B cell (primary cell): ENCODE measurements around the gene ARMC10. TPM values are rescaled to one million over a fixed set of nuclear protein-coding genes. Genes with fewer than 3 reads are reported as not detected.

Experiments used
- ATAC-seq: fragments of 200-7000 bp; cut with Tn5 transposase; one replicate; pipeline ENCODE4 v1.10.0; 2021; ENCODE audit warnings: low read depth, mild to moderate bottlenecking, moderate number of reproducible peaks, moderate library complexity
- CTCF ChIA-PET: fragments of 350-600 bp; sonication (Branson Sonifier 250); formaldehyde crosslinking; loops from one replicate; lab custom pipeline; 2021; ENCODE audit warnings: antibody characterized with exemption, inconsistent platforms; lab: Charles Lee
- POLR2A ChIA-PET: fragments of 350-600 bp; sonication (Branson Sonifier 250); formaldehyde crosslinking; loops from one replicate; lab custom pipeline; 2021; ENCODE audit warnings: antibody characterized with exemption; lab: Charles Lee
- DNase-seq: peaks from one replicate; pipeline ENCODE4 v3.0.0; 2013
- H2AFZ ChIP-seq: 2 replicates; pipeline ENCODE4 v1.6.1; 2012; ENCODE audit warnings: mild to moderate bottlenecking, low read depth, low read length; ENCODE audit not compliant: insufficient read depth, poor library complexity, severe bottlenecking
- H3K27ac ChIP-seq, 2 donors: 1 replicate in 1 of 2; 2 replicates in 1 of 2; pipeline ENCODE4 v1.5.1; 2012 to 2013; ENCODE audit warnings: low read length in 2 of 2, mild to moderate bottlenecking in 2 of 2, moderate library complexity in 1 of 2
- H3K27me3 ChIP-seq, 4 experiments: fragments of 200-600 bp in 1 of 4; sonication (generic) in 1 of 4; replicated peaks in 1 of 4; 1 replicate in 2 of 4; 2 replicates in 2 of 4; pipeline versions ENCODE4 v1.6.1 to v1.7.0; 2013 to 2016; ENCODE audit warnings: low read length in 3 of 4, mild to moderate bottlenecking in 2 of 4, mixed read lengths in 1 of 4, moderate library complexity in 1 of 4; ENCODE audit not compliant: insufficient read depth in 4 of 4, control insufficient read depth in 3 of 4; ENCODE audit errors: control extremely low read depth in 1 of 4
- H3K36me3 ChIP-seq, 2 experiments: replicated peaks in 1 of 2; 1 replicate in 1 of 2; 2 replicates in 1 of 2; pipeline versions ENCODE4 v1.6.1 to v1.7.1; 2013; ENCODE audit warnings: low read length in 1 of 2; ENCODE audit not compliant: insufficient read depth in 2 of 2, control insufficient read depth in 1 of 2; ENCODE audit errors: control extremely low read depth in 1 of 2, extremely low read depth in 1 of 2
- H3K4me1 ChIP-seq, 2 donors: fragments of 200-600 bp in 1 of 2; sonication (generic) in 1 of 2; 1 replicate in 1 of 2; 2 replicates in 1 of 2; pipeline versions ENCODE4 v1.5.1 to v1.6.1; 2013 to 2017; ENCODE audit warnings: low read length in 2 of 2; ENCODE audit not compliant: control insufficient read depth in 2 of 2, insufficient read depth in 2 of 2
- H3K4me2 ChIP-seq: replicated peaks from 2 replicates; pipeline ENCODE3; 2012; ENCODE audit warnings: mild to moderate bottlenecking, low read depth, low read length; ENCODE audit not compliant: poor library complexity, severe bottlenecking
- H3K4me3 ChIP-seq, 5 experiments: fragments of 200-600 bp in 1 of 5; sonication (generic) in 1 of 5; 1 replicate in 3 of 5; 2 replicates in 2 of 5; pipeline versions ENCODE4 v1.5.1 to v1.7.0; 2011 to 2016; ENCODE audit warnings: low read length in 4 of 5, mild to moderate bottlenecking in 4 of 5, low read depth in 2 of 5, control low read depth in 1 of 5, moderate library complexity in 1 of 5; ENCODE audit not compliant: insufficient read depth in 1 of 5; ENCODE audit errors: control extremely low read depth in 1 of 5, extremely low read depth in 1 of 5
- H3K79me2 ChIP-seq: fragments of 200-600 bp; sonication (generic); one replicate; pipeline ENCODE4 v1.6.0; 2016; ENCODE audit warnings: low read length; ENCODE audit not compliant: control insufficient read depth, insufficient read depth
- H3K9ac ChIP-seq: fragments of 200-600 bp; sonication (generic); 2 replicates; pipeline ENCODE4 v1.6.1; 2017; ENCODE audit warnings: mild to moderate bottlenecking, low read length, moderate library complexity
- H3K9me3 ChIP-seq, 3 donors: one replicate each; pipeline versions ENCODE4 v1.6.1 to v1.7.1; 2013; ENCODE audit warnings: low read length in 2 of 3; ENCODE audit not compliant: control insufficient read depth in 2 of 3, insufficient read depth in 1 of 3; ENCODE audit errors: control extremely low read depth in 1 of 3
- H4K20me1 ChIP-seq: 2 replicates; pipeline ENCODE4 v1.6.0; 2012; ENCODE audit warnings: mild to moderate bottlenecking, low read length; ENCODE audit not compliant: insufficient read depth, control insufficient read depth, poor library complexity, severe bottlenecking
- H3K27ac Mint-ChIP-seq: one replicate; pipeline ENCODE4 v1.8.0; 2021; ENCODE audit warnings: mixed read lengths
- H3K27me3 Mint-ChIP-seq: one replicate; pipeline ENCODE4 v1.8.0; 2021; ENCODE audit warnings: mixed read lengths
- H3K4me1 Mint-ChIP-seq: one replicate; pipeline ENCODE4 v1.8.0; 2021; ENCODE audit warnings: mixed read lengths
- H3K4me3 Mint-ChIP-seq: one replicate; pipeline ENCODE4 v1.8.0; 2021; ENCODE audit warnings: mixed read lengths
- H3K9me3 Mint-ChIP-seq: one replicate; pipeline ENCODE4 v1.8.0; 2022; ENCODE audit warnings: mixed read lengths; ENCODE audit not compliant: insufficient read depth
- EZH2 ChIP-seq: IDR thresholded peaks from 2 replicates; pipeline ENCODE4 v1.6.1; 2012; ENCODE audit warnings: borderline replicate concordance, low read depth, mild to moderate bottlenecking, moderate library complexity, low read length; ENCODE audit not compliant: insufficient read depth, poor library complexity, severe bottlenecking
- WGBS: methylation state at CpG from one replicate; pipeline ENCODE4 v1.1.5; 2013; ENCODE audit warnings: missing lambda C conversion rate; ENCODE audit not compliant: insufficient coverage; 5-methylcytosine and 5-hydroxymethylcytosine counted together
- intact Hi-C: fragments of 100-400 bp; cut with micrococcal nuclease; formaldehyde crosslinking; loops from one replicate; pipeline ENCODE4 v1.10.0; 2022
- polyA plus RNA-seq: library from polyadenylated mRNA; depleted of rRNA; stranded (reverse); fragments of >200 nt; gene quantifications from 2 replicates; pipeline ENCODE4 v1.2.3, GENCODE V29; 2012
- total RNA-seq, 2 donors: library from RNA; stranded (reverse); fragments of 120-200 nt in 1 of 2; gene quantifications; 1 replicate in 1 of 2; 2 replicates in 1 of 2; pipeline versions ENCODE4 v1.2.3 to v1.2.4, GENCODE V29; 2013 to 2022
- TF ChIP-seq, protein P1 (sequence below): fragments of 200-600 bp; IDR thresholded peaks from one replicate; pipeline ENCODE4 v1.8.0; 2022; ENCODE audit warnings: antibody characterized with exemption, mild to moderate bottlenecking

ARMC10 gene
- total and polyA plus RNA-seq, 2 donors (not counting 1 experiment from before 2014, with no cell fraction given), result 7.3 to 24.2 TPM

DNA sequence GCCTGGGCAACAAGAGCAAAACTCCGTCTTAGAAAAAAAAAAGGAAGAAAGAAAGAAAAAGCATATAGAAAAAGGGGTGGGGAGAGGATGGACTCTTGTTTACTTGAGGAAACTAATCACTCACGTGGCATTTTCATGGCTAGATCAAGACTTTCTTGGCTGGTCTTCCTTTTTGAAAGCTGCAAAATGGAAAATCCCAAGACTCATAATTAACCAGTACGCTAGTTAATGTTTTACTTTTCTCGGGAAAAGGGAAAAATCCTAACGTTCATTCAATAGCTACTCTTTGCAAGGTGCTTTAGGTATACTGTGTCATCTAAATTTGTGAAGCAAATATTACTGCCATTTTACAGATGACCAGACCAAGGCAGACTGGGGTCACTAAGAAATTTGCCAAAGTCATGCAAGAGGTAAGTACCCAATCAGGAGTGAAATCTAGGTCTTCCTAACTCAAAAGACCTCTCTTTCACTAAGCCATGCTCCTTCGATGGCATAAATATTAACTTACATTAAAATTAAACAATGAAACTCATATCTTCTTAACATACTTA lies 49.6 kb downstream of the ARMC10 start:
- no CpG with 5 or more reads among the region's 6 CpGs for WGBS
- no peaks in the 10 kb centered on the region for H3K9me3 ChIP-seq
- Mint-ChIP-seq H3K27ac (no peak overlapping the region), H3K27me3 (no peaks in the 10 kb centered on the region), H3K9me3 (no peaks in the 10 kb centered on the region), H3K4me1 (no peaks in the 10 kb centered on the region), H3K4me3 (no peak overlapping the region)
- H3K9ac ChIP-seq, result no peak overlapping the region
- ChIA-PET POLR2A (no interaction called here), CTCF (no interaction called here)
- no peak overlapping the region for H2AFZ ChIP-seq
- no peak overlapping the region for H3K4me3 ChIP-seq
- H3K36me3 ChIP-seq, result peaks cover 12 to 51% of the 10 kb centered on the region in 2 experiments
- no peak for TF ChIP-seq EZH2
- TF ChIP-seq, protein P1, sequence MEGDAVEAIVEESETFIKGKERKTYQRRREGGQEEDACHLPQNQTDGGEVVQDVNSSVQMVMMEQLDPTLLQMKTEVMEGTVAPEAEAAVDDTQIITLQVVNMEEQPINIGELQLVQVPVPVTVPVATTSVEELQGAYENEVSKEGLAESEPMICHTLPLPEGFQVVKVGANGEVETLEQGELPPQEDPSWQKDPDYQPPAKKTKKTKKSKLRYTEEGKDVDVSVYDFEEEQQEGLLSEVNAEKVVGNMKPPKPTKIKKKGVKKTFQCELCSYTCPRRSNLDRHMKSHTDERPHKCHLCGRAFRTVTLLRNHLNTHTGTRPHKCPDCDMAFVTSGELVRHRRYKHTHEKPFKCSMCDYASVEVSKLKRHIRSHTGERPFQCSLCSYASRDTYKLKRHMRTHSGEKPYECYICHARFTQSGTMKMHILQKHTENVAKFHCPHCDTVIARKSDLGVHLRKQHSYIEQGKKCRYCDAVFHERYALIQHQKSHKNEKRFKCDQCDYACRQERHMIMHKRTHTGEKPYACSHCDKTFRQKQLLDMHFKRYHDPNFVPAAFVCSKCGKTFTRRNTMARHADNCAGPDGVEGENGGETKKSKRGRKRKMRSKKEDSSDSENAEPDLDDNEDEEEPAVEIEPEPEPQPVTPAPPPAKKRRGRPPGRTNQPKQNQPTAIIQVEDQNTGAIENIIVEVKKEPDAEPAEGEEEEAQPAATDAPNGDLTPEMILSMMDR, result no peak
- no peak for DNase-seq
- H3K4me1 ChIP-seq, result no peaks in the 10 kb centered on the region
- no peaks in the 10 kb centered on the region for H3K27me3 ChIP-seq
- no peak for ATAC-seq
- no peak overlapping the region for H3K27ac ChIP-seq
- intact Hi-C loops, result no loop called here
- H4K20me1 ChIP-seq, result no peaks in the 10 kb centered on the region
- H3K4me2 ChIP-seq, result no peak overlapping the region
- H3K79me2 ChIP-seq, result peaks cover 14% of the 10 kb centered on the region

DNA sequence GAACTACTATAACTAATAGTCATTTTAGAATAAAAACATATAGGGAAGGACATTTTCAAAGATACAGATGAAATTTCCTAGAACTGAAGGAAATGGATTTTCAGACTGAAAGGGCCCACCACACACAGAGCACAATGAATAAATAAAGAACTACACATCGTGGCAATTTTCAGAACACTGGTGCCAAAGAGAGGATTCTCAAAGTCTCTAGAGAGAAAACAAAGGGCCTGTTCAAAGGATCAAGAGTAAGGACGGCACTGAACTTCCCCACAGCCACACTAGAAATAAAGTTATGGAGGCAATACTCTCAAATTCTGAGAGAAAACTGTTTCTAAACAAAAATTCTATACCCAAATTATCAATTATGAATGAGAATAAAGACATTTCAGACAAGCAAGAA lies 52.1 kb downstream of the ARMC10 start:
- no peaks in the 10 kb centered on the region for H3K27me3 Mint-ChIP-seq
- no peak overlapping the region for H3K4me3 Mint-ChIP-seq
- Histone ChIP-seq H3K4me2 (no peak overlapping the region), H3K9ac (no peak overlapping the region), H4K20me1 (no peaks in the 10 kb centered on the region), H3K27me3 (no peaks in the 10 kb centered on the region), H3K27ac (no peak overlapping the region), H2AFZ (no peak overlapping the region), H3K4me1 (no peaks in the 10 kb centered on the region), H3K36me3 (peaks cover 6 to 39% of the 10 kb centered on the region in 2 experiments), H3K9me3 (no peaks in the 10 kb centered on the region), H3K79me2 (peaks cover 22% of the 10 kb centered on the region), H3K4me3 (no peak overlapping the region)
- ChIA-PET POLR2A (no interaction called here), CTCF (no interaction called here)
- no peaks in the 10 kb centered on the region for H3K9me3 Mint-ChIP-seq
- H3K27ac Mint-ChIP-seq, result no peak overlapping the region
- no peak for DNase-seq
- TF ChIP-seq EZH2, result no peak
- TF ChIP-seq, protein P1, result no peak
- WGBS, result no CpG with 5 or more reads among the region's 2 CpGs
- no peak for ATAC-seq
- intact Hi-C loops, result no loop called here
- peaks cover 7% of the 10 kb centered on the region for H3K4me1 Mint-ChIP-seq
